ENCODE measurements around the gene ATP5MC2. TPM values are rescaled to one million over a fixed set of nuclear protein-coding genes. Genes with fewer than 3 reads are reported as not detected.

ATP5MC2 gene
- total and polyA plus RNA-seq, 9 of the 15 experiments (the other 6 are each of a cell fraction or from before 2014, with no cell fraction given) = 314 to 1,208 (median 468) TPM

- TF ChIP-seq BCLAF1 (IDR thresholded peaks at IDR 0.05; ENCODE audit: borderline replicate concordance in 1 of 2, control insufficient read depth in 1 of 2, low read depth in 2 of 2, low read length in 1 of 2) (peak in 1 of 2 experiments; percentile 86; a peak in 1 of 4 replicates), ATF1 (CRISPR knock-in tag; IDR thresholded peaks at IDR 0.05) (no peak), ATF1 (tag; IDR thresholded peaks at IDR 0.05) (peak; percentile 79), FOSL1 (tag; conservative IDR thresholded peaks at IDR 0.05) (peak; percentile 40), DIDO1 (tag; IDR thresholded peaks at IDR 0.05; ENCODE audit: low read depth) (peak; percentile 84), HDAC8 (tag; IDR thresholded peaks at IDR 0.05) (0 out of 2 replicates have a peak, but pooled peaks have one; percentile 39), HINFP (tag; conservative IDR thresholded peaks at IDR 0.05; ENCODE audit: low read depth) (peak; percentile 76), ARNT (IDR thresholded peaks at IDR 0.05) (peak; percentile 43 to 81), SIX5 (IDR thresholded peaks at IDR 0.05; ENCODE audit: borderline replicate concordance in 1 of 2, insufficient read depth in 1 of 2, low read depth in 1 of 2, low read length in 2 of 2) (no peak; a peak in 1 of 4 replicates), MIER1 (IDR thresholded peaks at IDR 0.05; ENCODE audit: low read depth) (0 out of 2 replicates have a peak, but pooled peaks have one; percentile 43), ATF3 (IDR thresholded peaks at IDR 0.05) (peak; percentile 84), ATF3 (CRISPR knock-in tag; conservative IDR thresholded peaks at IDR 0.05) (peak; percentile 70), MED1 (CRISPR knock-in tag; IDR thresholded peaks at IDR 0.05; ENCODE audit: borderline replicate concordance) (no peak), ZNF695 (CRISPR knock-in tag; IDR thresholded peaks at IDR 0.05) (no peak), CCNT2 (IDR thresholded peaks at IDR 0.05; ENCODE audit: borderline replicate concordance, extremely low read depth, insufficient read length, low read depth, low read length) (peak; percentile 55), ATF2 (CRISPR knock-in tag; IDR thresholded peaks at IDR 0.05) (0 out of 2 replicates have a peak, but pooled peaks have one; percentile 79), CBX3 (IDR thresholded peaks at IDR 0.05; ENCODE audit: borderline replicate concordance in 1 of 2, low read length in 2 of 2) (peak in 1 of 2 experiments; percentile 84; a peak in 2 of 3 replicates), XRCC5 (IDR thresholded peaks at IDR 0.05; ENCODE audit: low read depth, low read length) (peak; percentile 98; the same call in 1 of the 2 replicates), ZNF224 (CRISPR knock-in tag; IDR thresholded peaks at IDR 0.05) (peak; percentile 70; the same call in 1 of the 2 replicates)
Measured at GRCh38 chr12:53675701-53676607, at the start of gene ATP5MC2 (continued).

All from K562 (cell line).